Measurements from ENCODE around the gene MYO18A.

DNA sequence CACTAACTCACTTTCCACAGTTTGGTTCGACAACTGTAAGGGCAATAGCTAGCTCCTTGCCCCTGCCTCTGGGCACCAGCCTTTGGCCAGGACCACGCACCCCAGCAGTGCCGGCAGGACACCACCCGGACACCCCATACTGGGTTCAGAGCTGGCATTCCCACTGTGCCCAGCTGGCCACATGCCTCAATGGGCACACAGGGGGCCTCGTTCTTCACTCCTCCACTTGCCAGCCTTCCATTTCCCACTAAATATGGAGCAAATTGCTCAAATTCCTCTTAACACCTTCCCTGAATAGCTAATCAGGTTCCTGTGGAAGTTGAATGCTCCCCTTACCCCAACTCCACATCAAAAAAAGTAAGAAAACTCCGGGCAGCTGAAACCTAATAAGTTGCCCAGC is 84.8 kb downstream of the MYO18A start:
- no peak for TF ChIP-seq EZH2 (IDR thresholded peaks at IDR 0.05; ENCODE audit: insufficient read depth, poor library complexity, severe bottlenecking)
- no peak for TF ChIP-seq EZH2phosphoT487 (IDR thresholded peaks at IDR 0.05; ENCODE audit: insufficient read depth, low read depth)
